Activated T-cell treated with anti-CD3 and anti-CD28 coated beads, Interleukin-2, amount 50 U/mL, for 24 hours (primary cell): Measurements from ENCODE around the gene TSR3.
"Not testable (repeated sequence)": the region's sequence is repeated elsewhere in the genome, so short reads cannot be mapped to it uniquely, and the experiment has no call there.

Source experiments
- DNase-seq: peaks from one replicate; pipeline ENCODE4 v3.0.0-alpha.2; 2020
- H3K27ac Mint-ChIP-seq: 2 replicates; pipeline ENCODE4 v1.8.0; 2020; ENCODE audit warnings: mild to moderate bottlenecking, mixed read lengths
- H3K27me3 Mint-ChIP-seq: 2 replicates; pipeline ENCODE4 v1.8.0; 2020; ENCODE audit warnings: mixed read lengths
- H3K36me3 Mint-ChIP-seq: 2 replicates; pipeline ENCODE4 v1.8.0; 2020; ENCODE audit warnings: low read depth, mixed read lengths
- H3K4me1 Mint-ChIP-seq: 2 replicates; pipeline ENCODE4 v1.8.0; 2020; ENCODE audit warnings: low read depth, mixed read lengths
- H3K4me3 Mint-ChIP-seq: 2 replicates; pipeline ENCODE4 v1.8.0; 2020; ENCODE audit warnings: mild to moderate bottlenecking, moderate library complexity, mixed read lengths
- H3K9me3 Mint-ChIP-seq: 2 replicates; pipeline ENCODE4 v1.8.0; 2020; ENCODE audit warnings: mixed read lengths

TSR3 gene

GRCh38 chr16:1331712-1332617 lies 19.7 kb downstream of the TSR3 start:
- H3K27me3 Mint-ChIP-seq: peaks cover 39% of the 10 kb centered on the region
- H3K4me1 Mint-ChIP-seq: peaks cover 16% of the 10 kb centered on the region
- peak overlapping the region; percentile 45 for H3K4me3 Mint-ChIP-seq
- no peaks in the 10 kb centered on the region for H3K9me3 Mint-ChIP-seq
- DNase-seq: no peak
- H3K36me3 Mint-ChIP-seq: no peaks in the 10 kb centered on the region
- H3K27ac Mint-ChIP-seq: no peak overlapping the region

GRCh38 chr16:1330931-1331711 lies 20.6 kb downstream of the TSR3 start:
- Mint-ChIP-seq H3K27ac (no peak overlapping the region), H3K27me3 (peaks cover 38% of the 10 kb centered on the region), H3K9me3 (no peaks in the 10 kb centered on the region), H3K4me3 (no peak overlapping the region), H3K36me3 (peaks cover 4% of the 10 kb centered on the region), H3K4me1 (peaks cover 16% of the 10 kb centered on the region)
- no peak for DNase-seq

- peaks cover 9% of the 10 kb centered on the region for H3K36me3 Mint-ChIP-seq
- DNase-seq: no peak
- no peak overlapping the region for H3K27ac Mint-ChIP-seq
- peaks cover 32% of the 10 kb centered on the region for H3K27me3 Mint-ChIP-seq
- H3K9me3 Mint-ChIP-seq: no peaks in the 10 kb centered on the region
- H3K4me3 Mint-ChIP-seq: no peak overlapping the region
- H3K4me1 Mint-ChIP-seq: peaks cover 16% of the 10 kb centered on the region
Observed at GRCh38 chr16:1330260-1330914, 21.3 kb downstream of the TSR3 start.

- not testable (repeated sequence) for DNase-seq, H3K27ac Mint-ChIP-seq, H3K4me3 Mint-ChIP-seq, H3K9me3 Mint-ChIP-seq
- Mint-ChIP-seq H3K4me1 (peaks cover 14% of the 10 kb centered on the region), H3K36me3 (peaks cover 21% of the 10 kb centered on the region), H3K27me3 (peaks cover 22% of the 10 kb centered on the region)
Observed at GRCh38 chr16:1328961-1329360, 22.7 kb downstream of the TSR3 start.

- H3K4me3 Mint-ChIP-seq, H3K27ac Mint-ChIP-seq, DNase-seq, H3K9me3 Mint-ChIP-seq: not testable (repeated sequence)
- Mint-ChIP-seq H3K27me3 (peaks cover 22% of the 10 kb centered on the region), H3K4me1 (peaks cover 14% of the 10 kb centered on the region), H3K36me3 (peaks cover 28% of the 10 kb centered on the region)
Observed at GRCh38 chr16:1328136-1328535, 23.5 kb downstream of the TSR3 start.

GRCh38 chr16:1327619-1327947 lies 24.1 kb downstream of the TSR3 start:
- H3K4me1 Mint-ChIP-seq: peaks cover 12% of the 10 kb centered on the region
- no peak overlapping the region for H3K27ac Mint-ChIP-seq
- DNase-seq: no peak
- H3K9me3 Mint-ChIP-seq: no peaks in the 10 kb centered on the region
- H3K4me3 Mint-ChIP-seq: no peak overlapping the region
- H3K36me3 Mint-ChIP-seq: peaks cover 29% of the 10 kb centered on the region
- H3K27me3 Mint-ChIP-seq: peaks cover 19% of the 10 kb centered on the region

GRCh38 chr16:1326946-1327618 lies 24.6 kb downstream of the TSR3 start:
- no peak overlapping the region for H3K4me3 Mint-ChIP-seq
- peaks cover 32% of the 10 kb centered on the region for H3K36me3 Mint-ChIP-seq

GRCh38 chr16:1326391-1326790 lies 25.3 kb downstream of the TSR3 start:
- H3K36me3 Mint-ChIP-seq: peaks cover 39% of the 10 kb centered on the region
- H3K27ac Mint-ChIP-seq: peak overlapping the region; percentile 18
- H3K4me1 Mint-ChIP-seq: peaks cover 3% of the 10 kb centered on the region
- H3K9me3 Mint-ChIP-seq: no peaks in the 10 kb centered on the region
- no peak for DNase-seq
- no peak overlapping the region for H3K4me3 Mint-ChIP-seq
- H3K27me3 Mint-ChIP-seq: peaks cover 7% of the 10 kb centered on the region

More at GRCh38 chr16:1326946-1327618, 24.6 kb downstream of the TSR3 start:
- Mint-ChIP-seq H3K4me1 (peaks cover 8% of the 10 kb centered on the region), H3K27me3 (peaks cover 14% of the 10 kb centered on the region), H3K9me3 (no peaks in the 10 kb centered on the region), H3K27ac (peak overlapping the region; percentile 18)
- DNase-seq: no peak

GRCh38 chr16:1325673-1326371 lies 25.9 kb downstream of the TSR3 start:
- DNase-seq: no peak
- no peak overlapping the region for H3K27ac Mint-ChIP-seq
- peaks cover 3% of the 10 kb centered on the region for H3K27me3 Mint-ChIP-seq
- no peak overlapping the region for H3K4me3 Mint-ChIP-seq
- peaks cover 45% of the 10 kb centered on the region for H3K36me3 Mint-ChIP-seq
- no peaks in the 10 kb centered on the region for H3K9me3 Mint-ChIP-seq
- H3K4me1 Mint-ChIP-seq: no peaks in the 10 kb centered on the region

GRCh38 chr16:1325261-1325660 lies 26.4 kb downstream of the TSR3 start:
- no peak for DNase-seq
- no peaks in the 10 kb centered on the region for H3K4me1 Mint-ChIP-seq
- no peaks in the 10 kb centered on the region for H3K9me3 Mint-ChIP-seq
- H3K27ac Mint-ChIP-seq: no peak overlapping the region
- no peaks in the 10 kb centered on the region for H3K27me3 Mint-ChIP-seq
- peaks cover 49% of the 10 kb centered on the region for H3K36me3 Mint-ChIP-seq
- H3K4me3 Mint-ChIP-seq: no peak overlapping the region

- DNase-seq: no peak
- H3K36me3 Mint-ChIP-seq: peaks cover 58% of the 10 kb centered on the region
- H3K4me1 Mint-ChIP-seq: no peaks in the 10 kb centered on the region
- H3K9me3 Mint-ChIP-seq: no peaks in the 10 kb centered on the region
- no peaks in the 10 kb centered on the region for H3K27me3 Mint-ChIP-seq
- no peak overlapping the region for H3K4me3 Mint-ChIP-seq
- no peak overlapping the region for H3K27ac Mint-ChIP-seq
Observed at GRCh38 chr16:1324286-1324826, 27.3 kb downstream of the TSR3 start.

GRCh38 chr16:1323296-1324239 lies 28.1 kb downstream of the TSR3 start:
- peaks cover 66% of the 10 kb centered on the region for H3K36me3 Mint-ChIP-seq
- H3K27ac Mint-ChIP-seq: no peak overlapping the region

GRCh38 chr16:1322407-1322806 lies 29.3 kb downstream of the TSR3 start:
- Mint-ChIP-seq H3K36me3 (peaks cover 78% of the 10 kb centered on the region), H3K27me3 (no peaks in the 10 kb centered on the region), H3K4me3 (no peak overlapping the region), H3K27ac (no peak overlapping the region), H3K4me1 (no peaks in the 10 kb centered on the region), H3K9me3 (no peaks in the 10 kb centered on the region)
- no peak for DNase-seq

More at GRCh38 chr16:1323296-1324239, 28.1 kb downstream of the TSR3 start:
- no peaks in the 10 kb centered on the region for H3K4me1 Mint-ChIP-seq
- no peak overlapping the region for H3K4me3 Mint-ChIP-seq
- DNase-seq: no peak
- no peaks in the 10 kb centered on the region for H3K9me3 Mint-ChIP-seq
- H3K27me3 Mint-ChIP-seq: no peaks in the 10 kb centered on the region
